ENCODE results near the gene FMO5.

FMO5 gene

GRCh38 chr1:147215540-147215916 is 9.6 kb downstream of the FMO5 start:
- DNase-seq, result no peak
- TF ChIP-seq CTCF (IDR thresholded peaks at IDR 0.05; ENCODE audit: low read depth, low read length), result no peak

DNA sequence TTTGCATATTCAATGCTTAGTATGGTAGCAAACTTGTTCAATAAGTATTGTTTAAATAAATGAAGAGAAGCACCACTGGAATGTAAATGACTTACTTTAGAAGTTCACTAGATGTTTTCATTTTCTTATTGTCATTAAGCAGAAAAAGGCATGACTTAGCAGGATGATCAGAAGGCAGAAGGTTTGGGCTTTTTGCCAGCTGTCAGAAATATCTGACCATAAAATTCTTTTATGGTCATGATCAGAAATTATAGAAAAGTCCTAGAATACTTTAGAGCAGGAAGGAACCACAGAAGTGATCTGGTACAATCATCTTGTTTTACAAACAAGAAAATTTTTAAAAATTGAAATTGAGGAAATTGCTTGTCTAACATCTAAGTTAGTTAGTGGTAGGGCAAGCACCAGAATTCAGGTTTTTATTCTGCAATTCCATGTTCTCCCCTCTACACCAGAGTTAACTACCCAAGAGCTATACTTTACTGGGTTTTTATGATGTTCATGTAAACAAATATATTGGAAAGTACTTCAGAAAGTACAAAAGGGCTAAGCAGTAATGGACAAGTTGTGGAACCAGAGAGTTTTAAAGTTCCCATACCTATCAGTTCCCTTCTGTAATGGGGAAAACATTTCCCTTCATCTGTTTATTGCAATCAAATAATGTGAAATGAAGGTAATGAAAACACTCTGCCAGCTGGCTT is 10.1 kb downstream of the FMO5 start:
- Histone ChIP-seq H3K36me3 (no peaks in the 10 kb centered on the region), H3K9me3 (no peaks in the 10 kb centered on the region), H3K4me3 (ENCODE audit: low read depth, low read length) (no peak overlapping the region), H3K27me3 (peaks cover 4% of the 10 kb centered on the region), H3K4me1 (no peaks in the 10 kb centered on the region)
- DNase-seq, result no peak
- no peak for TF ChIP-seq CTCF (IDR thresholded peaks at IDR 0.05; ENCODE audit: low read depth, low read length)

More at GRCh38 chr1:147215540-147215916, 9.6 kb downstream of the FMO5 start:
- H3K9me3 ChIP-seq, result no peaks in the 10 kb centered on the region
- no peaks in the 10 kb centered on the region for H3K36me3 ChIP-seq
- H3K27me3 ChIP-seq, result peaks cover 9% of the 10 kb centered on the region
- H3K4me1 ChIP-seq, result no peaks in the 10 kb centered on the region
- no peak overlapping the region for H3K4me3 ChIP-seq (ENCODE audit: low read depth, low read length)

DNA sequence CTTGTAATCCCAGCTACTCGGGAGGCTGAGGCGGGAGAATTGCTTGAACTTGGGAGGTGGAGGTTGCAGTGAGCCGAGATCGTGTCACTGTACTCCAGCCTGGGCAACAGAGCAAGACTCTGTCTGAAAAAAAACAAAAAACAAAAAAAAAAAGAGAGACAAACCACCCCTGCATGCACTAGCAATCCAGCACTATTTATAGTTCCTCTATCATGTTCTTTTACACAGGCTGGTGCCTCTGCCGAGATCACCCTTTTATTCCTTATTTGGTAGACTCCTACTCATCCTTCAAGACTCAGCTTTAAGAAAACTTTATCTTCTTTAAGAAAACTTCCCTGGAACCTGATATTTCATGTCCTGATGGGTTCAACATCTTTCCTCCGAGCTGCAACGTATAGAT is 10.8 kb downstream of the FMO5 start:
- no peak for DNase-seq
- H3K9me3 ChIP-seq, result no peaks in the 10 kb centered on the region
- H3K4me1 ChIP-seq, result no peaks in the 10 kb centered on the region
- H3K4me3 ChIP-seq (ENCODE audit: low read depth, low read length), result no peak overlapping the region
- no peaks in the 10 kb centered on the region for H3K36me3 ChIP-seq
- no peak for TF ChIP-seq CTCF (IDR thresholded peaks at IDR 0.05; ENCODE audit: low read depth, low read length)
- peaks cover 2% of the 10 kb centered on the region for H3K27me3 ChIP-seq

- Histone ChIP-seq H3K4me1 (no peaks in the 10 kb centered on the region), H3K36me3 (no peaks in the 10 kb centered on the region), H3K4me3 (ENCODE audit: low read depth, low read length) (no peak overlapping the region), H3K9me3 (no peaks in the 10 kb centered on the region), H3K27me3 (peaks cover 2% of the 10 kb centered on the region)
- DNase-seq, result no peak
- TF ChIP-seq CTCF (IDR thresholded peaks at IDR 0.05; ENCODE audit: low read depth, low read length), result no peak
Observed at GRCh38 chr1:147213271-147213670, 11.9 kb downstream of the FMO5 start.

GRCh38 chr1:147211577-147211976 is 13.6 kb downstream of the FMO5 start:
- no peaks in the 10 kb centered on the region for H3K36me3 ChIP-seq
- no peak for TF ChIP-seq CTCF (IDR thresholded peaks at IDR 0.05; ENCODE audit: low read depth, low read length)
- H3K4me3 ChIP-seq (ENCODE audit: low read depth, low read length), result no peak overlapping the region
- H3K9me3 ChIP-seq, result no peaks in the 10 kb centered on the region
- no peaks in the 10 kb centered on the region for H3K4me1 ChIP-seq
- DNase-seq, result no peak
- H3K27me3 ChIP-seq, result no peaks in the 10 kb centered on the region; the same call in none of the 2 replicates

GRCh38 chr1:147210987-147211386 is 14.2 kb downstream of the FMO5 start:
- Histone ChIP-seq H3K36me3 (no peaks in the 10 kb centered on the region), H3K4me1 (no peaks in the 10 kb centered on the region), H3K4me3 (ENCODE audit: low read depth, low read length) (no peak overlapping the region), H3K27me3 (no peaks in the 10 kb centered on the region; the same call in 1 of the 2 replicates), H3K9me3 (no peaks in the 10 kb centered on the region)
- TF ChIP-seq CTCF (IDR thresholded peaks at IDR 0.05; ENCODE audit: low read depth, low read length), result no peak
- DNase-seq, result no peak

All from BE2C (cell line).